ENCODE results near the gene JAZF1.
A peak's percentile ranks its signal among the peaks of the same experiment; 100 is the strongest.

Gene JAZF1

GRCh38 chr7:27996141-27996540, 184.5 kb downstream of the JAZF1 start:
- DNase-seq (ENCODE audit: low read depth, low spot score): no peak
- no peak overlapping the region for H3K27ac ChIP-seq

DNA sequence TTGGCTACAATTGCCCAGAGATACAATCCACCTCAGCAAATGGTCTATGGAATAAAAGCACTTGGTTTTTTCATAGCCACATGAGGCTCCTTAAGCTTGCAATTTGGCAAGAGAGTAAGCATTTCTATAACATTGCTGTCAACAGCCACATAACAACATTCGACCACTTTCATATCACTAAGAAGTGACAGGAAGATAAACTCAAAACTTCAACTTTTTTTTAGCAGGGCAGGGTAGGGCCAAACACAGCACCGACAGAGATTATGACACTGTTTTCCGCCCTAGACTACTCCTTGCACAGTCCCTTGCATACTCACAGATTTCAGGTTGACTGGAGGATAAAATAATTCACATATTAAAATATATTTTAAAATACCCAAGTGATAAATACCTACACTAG, 185.4 kb downstream of the JAZF1 start:
- H3K27ac ChIP-seq: no peak overlapping the region

DNA sequence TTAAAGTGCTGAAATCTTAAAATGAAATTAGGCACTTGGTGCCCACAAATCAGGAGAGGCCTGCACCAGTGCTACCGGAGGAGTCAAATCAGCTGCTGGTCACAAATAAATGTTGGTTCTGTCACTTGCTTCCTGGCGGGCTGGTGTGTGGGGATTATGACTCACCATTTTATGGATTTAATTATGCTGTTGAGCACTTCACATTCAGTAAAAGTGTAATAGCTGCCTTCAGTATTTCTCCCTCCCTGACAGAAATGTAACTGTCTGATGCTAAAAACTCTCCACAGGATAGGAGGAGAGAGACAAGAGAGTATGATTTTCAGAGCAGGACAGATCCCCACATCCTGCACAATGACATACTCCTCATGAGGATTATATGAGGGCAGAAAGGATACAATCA, 186.0 kb downstream of the JAZF1 start:
- DNase-seq (ENCODE audit: low read depth, low spot score): no peak

More for the DNA sequence above, 185.4 kb downstream of the JAZF1 start:
- DNase-seq (ENCODE audit: low read depth, low spot score): no peak

DNA sequence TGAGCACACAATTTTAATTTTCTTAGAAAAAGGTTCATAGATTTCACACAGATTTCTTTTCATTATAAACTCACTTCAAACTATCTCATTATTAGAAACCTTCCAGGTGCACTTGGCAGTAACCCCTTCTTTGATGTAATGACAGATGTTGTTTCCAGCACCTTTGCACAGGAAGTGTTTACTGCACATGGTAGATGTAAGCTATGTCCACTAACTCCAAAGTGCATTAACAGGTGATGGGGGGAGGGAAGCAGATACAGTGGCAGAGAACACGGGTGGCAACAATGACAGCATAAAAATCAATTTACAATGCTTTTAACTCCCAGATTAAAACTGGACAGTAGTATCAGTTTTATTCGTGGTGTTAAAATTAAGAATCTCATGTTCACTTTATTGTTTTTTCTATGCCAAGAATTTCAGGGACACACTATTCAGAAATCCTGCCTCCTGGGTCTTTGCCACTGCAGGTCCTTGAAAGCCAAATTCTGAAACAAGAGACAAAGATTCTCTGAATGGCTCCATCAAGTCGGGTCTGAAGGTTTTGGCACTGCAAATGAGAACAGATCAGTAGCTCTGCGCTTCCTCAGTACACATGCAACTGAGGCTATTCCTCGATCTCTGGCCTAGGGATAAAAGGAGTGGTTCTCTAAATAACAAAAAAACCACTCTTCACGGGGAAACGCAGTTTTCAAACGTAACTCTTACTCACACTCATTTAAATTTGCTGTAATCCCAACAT, 187.7 kb downstream of the JAZF1 start:
- no peak overlapping the region for H3K27ac ChIP-seq
- no peak for DNase-seq (ENCODE audit: low read depth, low spot score)

More for the DNA sequence above, 186.0 kb downstream of the JAZF1 start:
- H3K27ac ChIP-seq: no peak overlapping the region

- H3K27ac ChIP-seq: no peak overlapping the region
- DNase-seq (ENCODE audit: low read depth, low spot score): no peak
Measured at GRCh38 chr7:27992097-27992496, 188.5 kb downstream of the JAZF1 start.

DNA sequence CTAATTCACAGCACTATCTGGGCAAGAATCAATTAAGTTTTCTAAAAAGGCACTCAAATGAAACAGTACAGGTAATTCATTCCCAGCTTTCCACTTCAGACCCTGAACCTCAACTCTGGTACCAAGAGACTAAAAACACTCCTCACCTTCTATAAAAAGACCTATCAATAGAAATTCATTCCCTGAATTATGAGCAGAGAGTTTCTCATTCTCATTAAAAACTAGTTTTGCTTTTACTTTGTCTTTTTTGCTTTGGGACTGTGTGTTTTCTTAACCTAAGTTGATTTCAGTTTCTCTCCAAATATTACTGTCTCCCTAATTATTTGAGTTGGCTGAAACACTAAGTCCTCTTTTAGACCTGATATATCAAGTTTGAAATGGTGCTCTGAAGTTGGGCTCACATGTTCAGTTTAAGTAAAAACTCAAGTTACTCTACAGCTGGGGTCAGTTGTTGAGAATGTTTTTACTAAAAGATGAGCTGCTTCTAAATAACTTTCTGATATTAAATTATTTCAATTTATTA, 189.5 kb downstream of the JAZF1 start:
- H3K27ac ChIP-seq: no peak overlapping the region
- DNase-seq (ENCODE audit: low read depth, low spot score): no peak

GRCh38 chr7:27976531-27976930, 204.1 kb downstream of the JAZF1 start:
- DNase-seq (ENCODE audit: low read depth, low spot score): no peak

GRCh38 chr7:27973625-27974024, 207.0 kb downstream of the JAZF1 start:
- no peak for DNase-seq (ENCODE audit: low read depth, low spot score)
- no peak overlapping the region for H3K27ac ChIP-seq

More at GRCh38 chr7:27976531-27976930, 204.1 kb downstream of the JAZF1 start:
- H3K27ac ChIP-seq: no peak overlapping the region

DNA sequence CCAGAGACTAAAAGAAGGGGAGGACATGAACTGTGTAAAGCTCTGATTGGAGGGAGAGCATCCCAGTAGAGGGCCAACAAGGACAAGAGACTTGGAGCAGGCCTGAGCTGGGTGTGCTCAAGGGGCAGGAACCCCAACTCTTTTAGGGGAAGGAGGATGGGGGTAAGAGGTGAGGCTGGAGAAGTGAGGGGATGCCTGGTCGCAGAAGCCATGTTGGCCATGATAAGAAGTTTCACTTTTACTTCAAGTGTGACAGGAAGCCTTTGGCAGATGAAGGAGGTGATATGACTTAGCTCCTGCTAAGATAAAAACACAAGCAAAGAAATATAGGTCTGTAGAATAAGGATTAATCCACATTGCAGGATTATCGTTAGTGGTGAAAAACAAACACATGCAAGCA, 208.3 kb downstream of the JAZF1 start:
- H3K27ac ChIP-seq: no peak overlapping the region
- no peak for DNase-seq (ENCODE audit: low read depth, low spot score)

DNA sequence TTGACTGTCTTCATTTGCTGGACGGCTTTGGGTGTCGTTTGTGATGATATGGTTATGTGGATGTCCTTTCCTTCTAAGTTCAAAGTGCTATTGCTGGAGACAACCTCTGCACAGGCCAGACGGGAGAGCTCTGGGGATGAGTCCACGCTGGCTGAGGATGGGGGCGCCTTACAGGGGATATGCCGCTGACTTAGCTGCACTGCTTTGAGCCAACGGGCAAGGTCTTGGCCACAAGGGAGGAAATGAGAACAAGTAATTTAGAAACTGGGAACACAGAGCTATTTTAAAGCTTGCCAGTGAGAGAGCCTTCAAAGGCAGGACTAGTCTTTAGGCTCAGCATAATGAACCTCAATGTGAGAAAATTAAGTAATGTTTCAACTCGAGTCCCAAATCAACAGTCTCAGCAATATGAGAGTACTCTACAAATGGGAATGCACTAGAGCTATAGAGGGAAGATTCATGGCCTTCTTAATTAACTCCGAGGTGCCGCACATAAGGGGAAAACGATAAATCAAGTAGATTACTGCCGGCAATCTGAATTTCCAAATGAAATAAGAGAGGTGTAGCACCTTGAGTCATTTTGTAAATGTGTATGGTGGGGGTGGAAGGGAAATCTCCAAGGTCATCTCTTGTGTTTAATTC, 209.3 kb downstream of the JAZF1 start:
- no peak overlapping the region for H3K27ac ChIP-seq
- DNase-seq (ENCODE audit: low read depth, low spot score): no peak

GRCh38 chr7:27970350-27970749, 210.2 kb downstream of the JAZF1 start:
- H3K27ac ChIP-seq: no peak overlapping the region
- no peak for DNase-seq (ENCODE audit: low read depth, low spot score)

DNA sequence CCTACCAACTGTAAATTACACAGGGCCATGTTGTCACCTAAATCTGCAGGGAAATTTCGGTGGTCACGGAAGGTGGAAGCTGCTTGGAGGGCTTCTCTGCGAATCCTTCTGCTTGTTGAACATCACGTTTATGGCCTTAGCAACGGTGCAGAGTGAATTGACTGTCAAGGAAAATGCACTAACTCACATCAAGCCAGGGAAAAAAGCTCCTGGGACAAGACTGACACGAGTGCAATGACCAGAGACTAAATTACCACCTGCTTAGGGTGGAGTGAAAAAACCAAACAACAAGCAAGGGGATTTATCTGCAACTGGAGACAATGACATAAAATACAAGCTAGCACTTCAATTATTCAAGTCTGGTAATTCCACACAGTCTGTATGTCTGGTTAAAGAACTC, 211.2 kb downstream of the JAZF1 start:
- no peak overlapping the region for H3K27ac ChIP-seq
- no peak for DNase-seq (ENCODE audit: low read depth, low spot score)

- no peak for DNase-seq (ENCODE audit: low read depth, low spot score)
- H3K27ac ChIP-seq: no peak overlapping the region
Measured at GRCh38 chr7:27967639-27968038, 213.0 kb downstream of the JAZF1 start.

GRCh38 chr7:27966219-27966780, 214.3 kb downstream of the JAZF1 start:
- DNase-seq (ENCODE audit: low read depth, low spot score): no peak
- H3K27ac ChIP-seq: no peak overlapping the region

- no peak for DNase-seq (ENCODE audit: low read depth, low spot score)
- no peak overlapping the region for H3K27ac ChIP-seq
Measured at GRCh38 chr7:27965650-27966049, 214.9 kb downstream of the JAZF1 start.

GRCh38 chr7:27964820-27965219, 215.8 kb downstream of the JAZF1 start:
- no peak for DNase-seq (ENCODE audit: low read depth, low spot score)
- no peak overlapping the region for H3K27ac ChIP-seq

DNA sequence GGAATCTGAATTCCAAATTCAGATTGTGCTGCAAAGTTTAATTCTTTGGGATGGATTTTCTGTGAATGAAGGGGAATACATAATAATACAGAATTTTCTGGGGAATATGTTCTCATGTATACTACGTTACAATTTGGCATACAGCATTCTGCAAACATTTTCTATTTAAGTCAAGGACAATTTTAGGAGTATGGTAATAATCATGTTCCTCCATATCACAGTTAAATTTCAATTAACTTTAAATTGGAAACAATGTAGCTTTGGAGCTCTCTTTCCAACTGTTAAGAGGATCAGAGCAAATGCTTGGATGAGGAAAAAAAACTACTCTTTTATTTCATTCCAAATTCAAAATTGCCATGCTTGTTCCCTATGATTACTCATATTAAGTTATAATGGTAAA, 217.5 kb downstream of the JAZF1 start:
- DNase-seq (ENCODE audit: low read depth, low spot score): no peak
- no peak overlapping the region for H3K27ac ChIP-seq

- H3K27ac ChIP-seq: no peak overlapping the region
- no peak for DNase-seq (ENCODE audit: low read depth, low spot score)
Measured at GRCh38 chr7:27962273-27962672, 218.3 kb downstream of the JAZF1 start.

GRCh38 chr7:27961255-27961654, 219.3 kb downstream of the JAZF1 start:
- DNase-seq (ENCODE audit: low read depth, low spot score): peak; percentile 0
- H3K27ac ChIP-seq: no peak overlapping the region

DNA sequence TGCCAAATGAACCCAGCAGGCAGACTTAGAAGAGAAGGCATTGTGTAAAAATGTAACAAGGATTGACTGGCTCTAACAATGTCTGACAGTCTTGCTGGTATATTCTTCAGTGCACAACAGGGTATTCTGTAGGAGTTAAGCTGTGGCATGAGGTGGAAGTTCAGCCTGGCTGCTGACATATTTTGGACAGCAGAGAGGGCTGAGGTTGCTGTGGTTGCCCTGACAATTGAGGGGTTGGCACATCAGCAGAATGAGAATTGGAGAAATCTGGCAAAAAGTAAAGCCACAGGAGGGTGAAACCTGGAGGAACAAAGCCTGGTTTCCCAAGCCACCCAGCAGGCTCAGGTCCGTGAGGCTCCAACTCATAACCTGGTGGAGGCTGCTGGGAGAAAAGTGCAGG, 220.2 kb downstream of the JAZF1 start:
- no peak for DNase-seq (ENCODE audit: low read depth, low spot score)
- no peak overlapping the region for H3K27ac ChIP-seq

- DNase-seq (ENCODE audit: low read depth, low spot score): no peak
- H3K27ac ChIP-seq: no peak overlapping the region
Measured at GRCh38 chr7:27958933-27959548, 221.6 kb downstream of the JAZF1 start.
